NCI-H1048 (cell line): ENCODE data around the gene LPP.

ENCODE experiments used
- DNase-seq: peaks from one replicate; lab custom pipeline; 2025; lab: John Stamatoyannopoulos, UW

LPP gene

GRCh38 chr3:188197388-188197847, 43.5 kb downstream of the LPP start:
- DNase-seq, result no peak

- DNase-seq, result peak; percentile 16
Observed at GRCh38 chr3:188198001-188198400, 44.0 kb downstream of the LPP start.

- no peak for DNase-seq
Observed at GRCh38 chr3:188198760-188199327, 44.9 kb downstream of the LPP start.

- no peak for DNase-seq
Observed at GRCh38 chr3:188199386-188199785, 45.4 kb downstream of the LPP start.

GRCh38 chr3:188200481-188200880, 46.5 kb downstream of the LPP start:
- no peak for DNase-seq

- DNase-seq, result no peak
Observed at GRCh38 chr3:188202358-188203138, 48.6 kb downstream of the LPP start.

GRCh38 chr3:188204526-188204925, 50.6 kb downstream of the LPP start:
- DNase-seq, result no peak

- DNase-seq, result no peak
Observed at GRCh38 chr3:188205992-188206416, 52.0 kb downstream of the LPP start.

- DNase-seq, result no peak
Observed at GRCh38 chr3:188206787-188207186, 52.8 kb downstream of the LPP start.

GRCh38 chr3:188207941-188208515, 54.1 kb downstream of the LPP start:
- no peak for DNase-seq

- no peak for DNase-seq
Observed at GRCh38 chr3:188208516-188208981, 54.6 kb downstream of the LPP start.

- no peak for DNase-seq
Observed at GRCh38 chr3:188209034-188209433, 55.1 kb downstream of the LPP start.

GRCh38 chr3:188209740-188210139, 55.8 kb downstream of the LPP start:
- no peak for DNase-seq

GRCh38 chr3:188211476-188211875, 57.5 kb downstream of the LPP start:
- DNase-seq, result no peak

- no peak for DNase-seq
Observed at GRCh38 chr3:188212308-188212969, 58.5 kb downstream of the LPP start.

GRCh38 chr3:188214442-188214841, 60.5 kb downstream of the LPP start:
- DNase-seq, result no peak

GRCh38 chr3:188215129-188215528, 61.2 kb downstream of the LPP start:
- DNase-seq, result no peak

GRCh38 chr3:188217011-188217463, 63.1 kb downstream of the LPP start:
- DNase-seq, result no peak

- no peak for DNase-seq
Observed at GRCh38 chr3:188217726-188218125, 63.8 kb downstream of the LPP start.

GRCh38 chr3:188218603-188219002, 64.6 kb downstream of the LPP start:
- no peak for DNase-seq

GRCh38 chr3:188219147-188219546, 65.2 kb downstream of the LPP start:
- DNase-seq, result no peak

GRCh38 chr3:188220097-188220788, 66.3 kb downstream of the LPP start:
- no peak for DNase-seq
